Measurements from ENCODE around the gene MUC3A. TPM values are rescaled to one million over a fixed set of nuclear protein-coding genes. Genes with fewer than 3 reads are reported as not detected.

MUC3A gene
- total and polyA plus RNA-seq, 2 of the 8 experiments (the other 6 are each of a cell fraction or from before 2014, with no cell fraction given), result 15.4 to 43.9 TPM

- TF ChIP-seq TAF7 (optimal IDR thresholded peaks at IDR 0.05; ENCODE audit: borderline replicate concordance, low read depth, low read length) (peak; percentile 73), SRF (IDR thresholded peaks at IDR 0.05; ENCODE audit: low read depth, low read length) (no peak), MAFK (IDR thresholded peaks at IDR 0.05; ENCODE audit: low read depth, low read length) (no peak), TCF12 (IDR thresholded peaks at IDR 0.05; ENCODE audit: low read depth, low read length) (peak; percentile 69; the same call in 1 of the 2 replicates), FOSL1 (IDR thresholded peaks at IDR 0.05; ENCODE audit: insufficient read depth, low read depth, low read length) (no peak), CTBP2 (IDR thresholded peaks at IDR 0.05; ENCODE audit: borderline replicate concordance, insufficient read depth, insufficient read length, low read length) (no peak), SIRT6 (IDR thresholded peaks at IDR 0.05; ENCODE audit: low read length) (no peak), BCL11A (IDR thresholded peaks at IDR 0.05; ENCODE audit: low read depth in 2 of 2, low read length in 2 of 2) (no peak), SIX5 (IDR thresholded peaks at IDR 0.05; ENCODE audit: low read depth, low read length) (no peak), SAP30 (IDR thresholded peaks at IDR 0.05; ENCODE audit: insufficient read depth, insufficient replicate concordance, low read length) (peak; percentile 91), ASH2L (IDR thresholded peaks at IDR 0.05; ENCODE audit: low read length) (peak; percentile 38), EP300 (IDR thresholded peaks at IDR 0.05; ENCODE audit: borderline replicate concordance in 1 of 2, low read depth in 2 of 2, low read length in 2 of 2) (peak in 1 of 2 experiments; percentile 69; a peak in 1 of 3 replicates), SIN3A (conservative IDR thresholded peaks at IDR 0.05 in 1 of 2, IDR thresholded peaks at IDR 0.05 in 1 of 2; ENCODE audit: low read depth in 1 of 2, low read length in 2 of 2) (0 out of 4 replicates have a peak, but pooled peaks have one; percentile 45 to 60), POU5F1 (IDR thresholded peaks at IDR 0.05; ENCODE audit: low read depth, low read length) (0 out of 2 replicates have a peak, but pooled peaks have one; percentile 2), EZH2 (IDR thresholded peaks at IDR 0.05; ENCODE audit: low read depth, low read length, severe bottlenecking) (no peak), ATF2 (IDR thresholded peaks at IDR 0.05; ENCODE audit: low read length) (no peak), CHD1 (IDR thresholded peaks at IDR 0.05; ENCODE audit: low read depth, low read length) (no peak), JUND (IDR thresholded peaks at IDR 0.05; ENCODE audit: low read length) (no peak), CREB1 (IDR thresholded peaks at IDR 0.05) (peak; percentile 81), POLR2AphosphoS5 (IDR thresholded peaks at IDR 0.05; ENCODE audit: low read depth, low read length) (peak; percentile 17; the same call in 1 of the 2 replicates), GTF2F1 (IDR thresholded peaks at IDR 0.05; ENCODE audit: borderline replicate concordance, low read depth, low read length) (no peak), RXRA (IDR thresholded peaks at IDR 0.05; ENCODE audit: insufficient read depth, low read depth, low read length) (0 out of 2 replicates have a peak, but pooled peaks have one; percentile 29)
Measured at GRCh38 chr7:100965723-100966541, 16.6 kb downstream of the MUC3A start (continued).

Measured in H1 (cell line).